Smooth muscle cell (in vitro differentiated cells): Measurements from ENCODE around the gene PNPLA2. TPM values are rescaled to one million over a fixed set of nuclear protein-coding genes. Genes with fewer than 3 reads are reported as not detected.

Experiments
- DNase-seq: peaks from one replicate; lab custom pipeline; 2025; ENCODE audit not compliant: unreplicated experiment; lab: John Stamatoyannopoulos, UW
- H2AFZ ChIP-seq: fragments of 200-600 bp; sonication (generic); 2 replicates; pipeline ENCODE4 v1.6.0; 2016; ENCODE audit warnings: antibody characterized with exemption, low read depth, mild to moderate bottlenecking
- H3F3A ChIP-seq: fragments of 200-600 bp; sonication (generic); 2 replicates; pipeline ENCODE4 v1.6.0; 2017; ENCODE audit warnings: antibody characterized with exemption, low read depth
- H3K27ac ChIP-seq: fragments of 200-600 bp; sonication (generic); 2 replicates; pipeline ENCODE4 v1.5.1; 2016; ENCODE audit warnings: low read depth, mild to moderate bottlenecking
- H3K27me3 ChIP-seq: fragments of 200-600 bp; sonication (generic); 2 replicates; pipeline ENCODE4 v1.6.1; 2016; ENCODE audit warnings: low read depth, mild to moderate bottlenecking
- H3K36me3 ChIP-seq: fragments of 200-600 bp; sonication (generic); 2 replicates; pipeline ENCODE4 v1.5.1; 2016; ENCODE audit warnings: low read depth
- H3K4me1 ChIP-seq: fragments of 200-600 bp; sonication (generic); 2 replicates; pipeline ENCODE4 v1.5.1; 2016; ENCODE audit warnings: low read depth
- H3K4me2 ChIP-seq: fragments of 200-600 bp; sonication (generic); 2 replicates; pipeline ENCODE4 v1.6.0; 2016; ENCODE audit warnings: mild to moderate bottlenecking
- H3K4me3 ChIP-seq: fragments of 200-600 bp; sonication (generic); 2 replicates; pipeline ENCODE4 v1.5.1; 2016; ENCODE audit warnings: mild to moderate bottlenecking
- H3K79me2 ChIP-seq: fragments of 200-600 bp; sonication (generic); 2 replicates; pipeline ENCODE4 v1.6.0; 2016; ENCODE audit warnings: low read depth, mild to moderate bottlenecking
- H3K9ac ChIP-seq: fragments of 200-600 bp; sonication (generic); 2 replicates; pipeline ENCODE4 v1.6.0; 2016; ENCODE audit warnings: low read depth
- H3K9me3 ChIP-seq: fragments of 200-600 bp; sonication (generic); replicated peaks from 2 replicates; pipeline ENCODE4 v1.5.1; 2016; ENCODE audit warnings: low read depth
- H4K20me1 ChIP-seq: fragments of 200-600 bp; sonication (generic); 2 replicates; pipeline ENCODE4 v1.6.0; 2016; ENCODE audit warnings: low read depth
- CTCF ChIP-seq: fragments of 200-600 bp; sonication (generic); IDR thresholded peaks from 2 replicates; pipeline ENCODE4 v1.5.1; 2017; ENCODE audit warnings: borderline replicate concordance, mild to moderate bottlenecking, antibody characterized with exemption; ENCODE audit not compliant: insufficient read depth, poor library complexity, severe bottlenecking
- WGBS: methylation state at CpG from one replicate; pipeline ENCODE4 v1.1.7; 2016; ENCODE audit warnings: low lambda C conversion rate; 5-methylcytosine and 5-hydroxymethylcytosine counted together
- polyA plus RNA-seq: library from polyadenylated mRNA; unstranded; fragments of >200 nt; fragmentation: Nextera tagmentation; extraction: Ambion mirVana; gene quantifications from 2 replicates; pipeline ENCODE4 v1.2.1, GENCODE V29; 2016
- total RNA-seq: library from RNA; depleted of rRNA; stranded (reverse); fragments of >200 nt; gene quantifications from 2 replicates; pipeline ENCODE4 v1.2.3, GENCODE V29; 2014

Gene PNPLA2
- total and polyA plus RNA-seq, 2 experiments from 2014 or later, result 12.4 to 26.4 TPM

GRCh38 chr11:847876-848275, 29.2 kb downstream of the PNPLA2 start:
- no peaks in the 10 kb centered on the region for H3K79me2 ChIP-seq
- no peaks in the 10 kb centered on the region for H3K36me3 ChIP-seq
- H3K4me1 ChIP-seq, result peaks cover 31% of the 10 kb centered on the region
- WGBS, result 90% methylated on average over 18 of the region's 18 CpGs
- no peak overlapping the region for H3K4me3 ChIP-seq
- H3K9ac ChIP-seq, result no peak overlapping the region
- no peak overlapping the region for H3K27ac ChIP-seq
- peaks cover 19% of the 10 kb centered on the region for H3K27me3 ChIP-seq
- H3K9me3 ChIP-seq, result no peaks in the 10 kb centered on the region
- H3F3A ChIP-seq, result no peaks in the 10 kb centered on the region
- H4K20me1 ChIP-seq, result peaks cover 79% of the 10 kb centered on the region
- no peak for TF ChIP-seq CTCF
- no peak overlapping the region for H3K4me2 ChIP-seq
- no peak for DNase-seq
- no peak overlapping the region for H2AFZ ChIP-seq

- WGBS, result 36% methylated on average over 13 of the region's 14 CpGs
- H3K27ac ChIP-seq, result no peak overlapping the region
- H3K4me1 ChIP-seq, result peaks cover 31% of the 10 kb centered on the region
- no peak overlapping the region for H3K9ac ChIP-seq
- no peaks in the 10 kb centered on the region for H3F3A ChIP-seq
- DNase-seq, result no peak
- H3K79me2 ChIP-seq, result no peaks in the 10 kb centered on the region
- no peak overlapping the region for H2AFZ ChIP-seq
- peaks cover 85% of the 10 kb centered on the region for H4K20me1 ChIP-seq
- H3K27me3 ChIP-seq, result peaks cover 19% of the 10 kb centered on the region
- H3K4me3 ChIP-seq, result no peak overlapping the region
- peak; percentile 77 for TF ChIP-seq CTCF
- peak overlapping the region; percentile 98 for H3K4me2 ChIP-seq
- H3K36me3 ChIP-seq, result no peaks in the 10 kb centered on the region
- no peaks in the 10 kb centered on the region for H3K9me3 ChIP-seq
Measured at GRCh38 chr11:848380-848931, 29.7 kb downstream of the PNPLA2 start.

GRCh38 chr11:849104-849824, 30.6 kb downstream of the PNPLA2 start:
- H3K4me1 ChIP-seq, result peaks cover 26% of the 10 kb centered on the region
- H3K27ac ChIP-seq, result no peak overlapping the region
- H3K9me3 ChIP-seq, result no peaks in the 10 kb centered on the region
- no peak for TF ChIP-seq CTCF
- peak overlapping the region; percentile 56 for H3K4me3 ChIP-seq
- H2AFZ ChIP-seq, result no peak overlapping the region
- H3K36me3 ChIP-seq, result no peaks in the 10 kb centered on the region
- 9% methylated on average over 24 of the region's 71 CpGs for WGBS
- H3K79me2 ChIP-seq, result no peaks in the 10 kb centered on the region
- peak overlapping the region; percentile 98 for H3K4me2 ChIP-seq
- H3K27me3 ChIP-seq, result peaks cover 19% of the 10 kb centered on the region
- DNase-seq, result no peak
- peaks cover 93% of the 10 kb centered on the region for H4K20me1 ChIP-seq
- H3K9ac ChIP-seq, result no peak overlapping the region
- no peaks in the 10 kb centered on the region for H3F3A ChIP-seq
